ENCODE measurements around the gene NR3C1. TPM values are rescaled to one million over a fixed set of nuclear protein-coding genes. Genes with fewer than 3 reads are reported as not detected.

Gene NR3C1
- total and polyA plus RNA-seq, 2 of the 13 experiments (the other 11 are each of a cell fraction or from before 2014, with no cell fraction given) = 10.0 to 24.3 TPM

DNA sequence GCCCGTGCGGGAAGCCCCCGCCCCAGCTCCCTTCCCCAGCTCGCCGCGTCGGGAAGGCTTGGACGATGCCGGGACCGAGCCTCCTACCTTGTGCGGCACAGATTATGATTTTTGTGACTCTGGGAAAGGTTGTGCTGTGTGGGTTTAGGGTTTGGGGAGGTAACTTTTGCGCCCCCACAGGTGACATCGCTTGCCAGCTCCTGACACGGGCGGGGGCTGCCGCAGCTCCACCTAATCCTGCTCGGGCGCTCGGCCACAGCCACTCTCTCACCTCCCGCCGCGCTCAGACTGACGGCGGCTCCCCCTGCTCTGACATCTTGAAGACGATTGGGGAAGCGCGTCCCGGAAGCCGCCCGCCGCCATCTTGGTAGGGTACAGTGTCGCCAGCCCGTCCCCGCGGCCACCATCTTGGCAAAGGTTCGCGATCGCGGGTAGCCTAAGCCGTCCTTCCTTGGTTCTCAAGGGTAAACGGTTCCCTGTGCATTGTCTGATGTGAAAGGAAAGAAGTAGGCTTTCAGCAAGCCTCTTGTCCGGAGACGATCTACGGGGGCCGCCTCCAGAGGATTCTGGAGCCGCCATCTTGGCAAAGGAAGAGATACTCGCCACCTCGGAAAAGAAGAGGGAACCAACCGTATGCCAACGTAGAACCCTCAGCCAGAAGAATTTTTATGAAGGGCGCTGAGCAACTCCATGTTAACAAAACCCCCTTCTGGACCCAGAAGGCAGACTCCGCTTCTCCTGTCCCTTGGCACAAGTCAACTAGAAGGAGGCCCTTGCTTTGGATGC lies 1.8 kb upstream of the NR3C1 start (continued):
- TF ChIP-seq TIGD3 (CRISPR knock-in tag; IDR thresholded peaks at IDR 0.05; ENCODE audit: borderline replicate concordance) = no peak
- TF ChIP-seq KLF15 (CRISPR knock-in tag; IDR thresholded peaks at IDR 0.05; ENCODE audit: borderline replicate concordance) = peak; percentile 13; the same call in 1 of the 2 replicates
- TF ChIP-seq SP4 (CRISPR knock-in tag; IDR thresholded peaks at IDR 0.05) = peak; percentile 64; the same call in 1 of the 2 replicates
- no peak for TF ChIP-seq CENPT (CRISPR knock-in tag; IDR thresholded peaks at IDR 0.05; ENCODE audit: low read depth)
- no peak for TF ChIP-seq KLF12 (CRISPR knock-in tag; IDR thresholded peaks at IDR 0.05; ENCODE audit: borderline replicate concordance)
- no peak; the same call in 1 of the 2 replicates for TF ChIP-seq NAIF1 (CRISPR knock-in tag; IDR thresholded peaks at IDR 0.05; ENCODE audit: borderline replicate concordance)
- TF ChIP-seq ZNF484 (CRISPR knock-in tag; IDR thresholded peaks at IDR 0.05; ENCODE audit: borderline replicate concordance, low read depth) = no peak
- no peak for TF ChIP-seq SNAPC2 (CRISPR knock-in tag; IDR thresholded peaks at IDR 0.05)
- peak; percentile 32; the same call in 1 of the 2 replicates for TF ChIP-seq TMF1 (CRISPR knock-in tag; IDR thresholded peaks at IDR 0.05; ENCODE audit: low read depth)
- no peak for TF ChIP-seq SCMH1 (CRISPR knock-in tag; IDR thresholded peaks at IDR 0.05; ENCODE audit: borderline replicate concordance)
- no peak for TF ChIP-seq PAF1 (CRISPR knock-in tag; IDR thresholded peaks at IDR 0.05)
- TF ChIP-seq, protein P1, sequence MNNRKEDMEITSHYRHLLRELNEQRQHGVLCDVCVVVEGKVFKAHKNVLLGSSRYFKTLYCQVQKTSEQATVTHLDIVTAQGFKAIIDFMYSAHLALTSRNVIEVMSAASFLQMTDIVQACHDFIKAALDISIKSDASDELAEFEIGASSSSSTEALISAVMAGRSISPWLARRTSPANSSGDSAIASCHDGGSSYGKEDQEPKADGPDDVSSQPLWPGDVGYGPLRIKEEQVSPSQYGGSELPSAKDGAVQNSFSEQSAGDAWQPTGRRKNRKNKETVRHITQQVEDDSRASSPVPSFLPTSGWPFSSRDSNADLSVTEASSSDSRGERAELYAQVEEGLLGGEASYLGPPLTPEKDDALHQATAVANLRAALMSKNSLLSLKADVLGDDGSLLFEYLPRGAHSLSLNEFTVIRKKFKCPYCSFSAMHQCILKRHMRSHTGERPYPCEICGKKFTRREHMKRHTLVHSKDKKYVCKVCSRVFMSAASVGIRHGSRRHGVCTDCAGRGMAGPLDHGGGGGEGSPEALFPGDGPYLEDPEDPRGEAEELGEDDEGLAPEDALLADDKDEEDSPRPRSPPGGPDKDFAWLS (CRISPR knock-in tag; IDR thresholded peaks at IDR 0.05; ENCODE audit: borderline replicate concordance) = no peak
- peak; percentile 56; the same call in 1 of the 2 replicates for TF ChIP-seq SPEN (CRISPR knock-in tag; IDR thresholded peaks at IDR 0.05; ENCODE audit: low read depth)
- no peak for TF ChIP-seq ZNF256 (CRISPR knock-in tag; conservative IDR thresholded peaks at IDR 0.05)
- TF ChIP-seq FOXJ3 (CRISPR knock-in tag; IDR thresholded peaks at IDR 0.05; ENCODE audit: borderline replicate concordance) = no peak
- TF ChIP-seq ZNF121 (CRISPR knock-in tag; IDR thresholded peaks at IDR 0.05) = no peak
- no peak; the same call in 1 of the 2 replicates for TF ChIP-seq FUBP1 (CRISPR knock-in tag; IDR thresholded peaks at IDR 0.05; ENCODE audit: borderline replicate concordance)
- TF ChIP-seq TRIM24 (CRISPR knock-in tag; IDR thresholded peaks at IDR 0.05) = no peak
- TF ChIP-seq, protein P2, sequence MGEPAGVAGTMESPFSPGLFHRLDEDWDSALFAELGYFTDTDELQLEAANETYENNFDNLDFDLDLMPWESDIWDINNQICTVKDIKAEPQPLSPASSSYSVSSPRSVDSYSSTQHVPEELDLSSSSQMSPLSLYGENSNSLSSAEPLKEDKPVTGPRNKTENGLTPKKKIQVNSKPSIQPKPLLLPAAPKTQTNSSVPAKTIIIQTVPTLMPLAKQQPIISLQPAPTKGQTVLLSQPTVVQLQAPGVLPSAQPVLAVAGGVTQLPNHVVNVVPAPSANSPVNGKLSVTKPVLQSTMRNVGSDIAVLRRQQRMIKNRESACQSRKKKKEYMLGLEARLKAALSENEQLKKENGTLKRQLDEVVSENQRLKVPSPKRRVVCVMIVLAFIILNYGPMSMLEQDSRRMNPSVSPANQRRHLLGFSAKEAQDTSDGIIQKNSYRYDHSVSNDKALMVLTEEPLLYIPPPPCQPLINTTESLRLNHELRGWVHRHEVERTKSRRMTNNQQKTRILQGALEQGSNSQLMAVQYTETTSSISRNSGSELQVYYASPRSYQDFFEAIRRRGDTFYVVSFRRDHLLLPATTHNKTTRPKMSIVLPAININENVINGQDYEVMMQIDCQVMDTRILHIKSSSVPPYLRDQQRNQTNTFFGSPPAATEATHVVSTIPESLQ (CRISPR knock-in tag; conservative IDR thresholded peaks at IDR 0.05) = no peak
- no peak for TF ChIP-seq ARID3A (IDR thresholded peaks at IDR 0.05; ENCODE audit: low read depth, low read length)

Data from HepG2 (cell line).